HG02623 (cell line): ENCODE measurements around the gene CLDN11.

ENCODE experiments used
- ATAC-seq: cut with Tn5 transposase; IDR thresholded peaks from one replicate; pipeline ENCODE4 v1.9.1; 2021; ENCODE audit warnings: moderate library complexity; ENCODE audit not compliant: unreplicated experiment

CLDN11 gene

DNA sequence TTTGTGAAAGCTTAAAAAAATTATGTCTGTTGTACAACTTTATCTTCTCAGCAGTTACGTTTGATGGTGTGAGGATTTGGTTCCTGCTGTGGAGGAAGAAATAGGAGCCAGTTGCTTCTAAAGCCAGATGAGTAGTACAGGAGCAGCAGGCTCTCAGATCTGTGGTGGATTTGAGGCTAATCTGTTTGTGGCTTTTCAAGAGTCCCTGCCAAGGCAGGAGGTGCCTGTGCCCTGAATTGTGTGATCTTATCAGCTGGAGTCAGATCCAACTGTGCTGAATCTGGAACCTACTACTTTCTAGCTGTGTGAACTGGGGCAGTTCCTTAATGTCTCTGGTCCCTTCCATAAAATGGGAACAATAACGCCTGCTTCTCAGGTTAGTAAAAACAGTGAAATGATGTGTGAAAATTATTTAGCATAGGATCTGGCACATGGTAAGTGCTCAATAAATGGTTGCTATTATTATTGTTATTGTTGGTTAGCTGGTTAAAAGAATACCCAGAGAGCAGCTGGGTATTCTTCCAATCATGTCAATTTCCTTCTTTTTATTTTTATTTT, 7.7 kb downstream of the CLDN11 start:
- no peak for ATAC-seq

DNA sequence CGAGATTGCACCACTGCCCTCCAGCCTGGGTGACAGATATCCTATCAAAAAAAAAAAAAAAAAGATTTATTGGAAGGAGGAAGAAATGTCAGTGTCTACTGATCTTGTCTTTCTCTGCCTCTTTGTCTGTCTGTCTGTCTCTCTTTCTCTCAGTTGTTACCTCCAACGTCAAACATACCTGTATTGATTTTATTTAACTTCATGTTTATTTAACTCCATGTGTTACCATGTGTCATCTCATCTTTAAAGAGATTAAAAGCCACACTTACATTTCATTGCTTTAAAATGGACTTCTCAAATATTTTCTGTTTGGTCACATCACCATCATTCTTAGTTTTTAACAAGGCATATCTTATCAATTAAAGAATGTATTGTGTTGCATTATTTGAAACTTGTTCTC, 9.4 kb downstream of the CLDN11 start:
- no peak for ATAC-seq

DNA sequence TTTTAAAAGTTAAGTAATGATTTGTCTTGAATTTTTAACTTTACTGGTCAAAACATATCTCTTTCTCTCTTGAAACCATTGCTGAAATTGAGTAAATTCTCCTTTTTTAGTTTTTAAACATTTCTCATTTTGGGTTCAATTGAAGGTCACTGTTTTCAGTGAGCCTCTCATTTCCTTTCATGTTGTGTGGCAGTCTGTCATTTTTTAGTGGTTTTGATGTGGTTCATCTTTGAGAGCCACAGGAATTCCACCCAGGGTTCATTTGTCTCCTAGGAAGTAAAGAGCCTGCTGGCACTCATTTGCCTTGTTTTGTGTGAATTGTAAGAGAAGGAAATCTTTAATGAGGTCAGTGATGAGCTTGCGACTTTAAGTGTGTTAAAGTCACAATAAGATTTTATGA, 10.4 kb downstream of the CLDN11 start:
- no peak for ATAC-seq

DNA sequence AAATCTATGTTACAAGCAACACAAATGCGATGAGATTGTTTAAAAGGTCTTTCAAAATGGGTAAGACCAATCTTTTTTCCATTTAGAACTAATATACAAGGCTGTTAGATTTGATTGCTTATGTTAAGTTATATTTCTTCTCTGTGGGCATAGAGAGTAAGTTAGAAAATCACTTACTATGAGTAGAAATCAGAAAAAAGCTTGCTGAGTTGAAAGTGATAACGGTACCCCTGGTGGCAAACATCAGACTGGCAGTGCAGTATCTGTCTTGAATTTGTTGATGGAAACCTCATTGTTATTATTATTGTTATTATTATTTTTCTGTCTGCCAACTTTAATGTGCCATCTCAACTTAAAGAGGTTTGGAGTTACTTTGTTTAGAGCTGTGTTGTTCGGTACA, 12.4 kb downstream of the CLDN11 start:
- no peak for ATAC-seq

- ATAC-seq, result no peak
Measured at GRCh38 chr3:170432416-170432815, 13.7 kb downstream of the CLDN11 start.

GRCh38 chr3:170436697-170437096, 18.0 kb downstream of the CLDN11 start:
- no peak for ATAC-seq

DNA sequence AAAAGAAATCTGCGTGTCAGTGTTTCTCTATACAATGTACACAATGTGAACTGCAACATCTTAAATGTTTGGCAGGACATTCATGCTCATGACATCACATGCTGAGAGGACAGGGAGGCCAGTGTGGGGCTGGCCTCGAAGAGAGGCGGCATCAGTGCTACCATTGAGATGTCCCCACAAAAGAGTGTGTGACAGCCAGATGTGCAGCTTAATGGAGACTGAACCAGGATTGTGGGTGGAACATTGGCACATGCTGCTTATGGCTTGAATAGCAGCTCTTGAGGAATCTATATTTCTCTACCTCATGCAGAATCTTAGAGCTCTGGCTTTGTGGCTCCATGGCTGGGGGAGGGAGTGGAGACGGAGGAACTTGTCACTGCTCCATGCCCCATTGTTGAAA, 18.5 kb downstream of the CLDN11 start:
- no peak for ATAC-seq

DNA sequence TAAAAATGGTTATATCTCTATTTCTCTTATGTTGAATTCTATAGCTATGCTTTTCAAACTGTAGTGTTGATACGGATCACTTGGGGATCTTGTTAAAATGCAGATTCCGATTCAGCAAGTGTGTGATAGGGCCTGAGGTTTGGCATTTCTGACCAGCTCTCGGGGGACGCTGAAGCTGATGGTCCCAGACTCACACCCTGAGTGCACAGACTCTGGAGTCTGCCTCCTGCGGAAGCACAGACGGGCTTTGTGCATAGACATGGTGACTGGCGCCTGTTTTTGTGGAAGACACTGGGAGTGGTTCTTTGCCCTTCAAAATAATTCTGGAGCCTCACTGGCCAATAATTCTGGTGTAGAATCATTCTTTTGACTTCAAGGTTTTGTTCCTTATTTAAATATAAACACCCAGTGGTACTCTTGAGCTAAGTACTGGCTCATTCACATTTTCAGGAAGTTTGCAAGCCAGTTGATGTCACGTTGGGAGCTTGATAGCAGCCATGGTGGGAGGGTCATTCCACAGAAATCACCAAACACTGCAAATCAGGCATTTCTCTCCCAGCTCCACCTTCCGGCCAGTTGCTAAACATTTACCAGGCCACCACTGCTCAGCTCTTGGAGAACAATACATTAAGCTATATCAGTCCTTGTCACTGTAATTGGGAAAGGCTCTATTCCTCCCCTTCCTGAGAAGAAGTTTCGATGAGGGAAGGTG, 19.2 kb downstream of the CLDN11 start:
- ATAC-seq, result no peak

- ATAC-seq, result no peak
Measured at GRCh38 chr3:170438836-170439235, 20.2 kb downstream of the CLDN11 start.

- no peak for ATAC-seq
Measured at GRCh38 chr3:170440344-170440743, 21.7 kb downstream of the CLDN11 start.

GRCh38 chr3:170441412-170441811, 22.7 kb downstream of the CLDN11 start:
- no peak for ATAC-seq

GRCh38 chr3:170442947-170443346, 24.3 kb downstream of the CLDN11 start:
- no peak for ATAC-seq

- no peak for ATAC-seq
Measured at GRCh38 chr3:170443457-170443856, 24.8 kb downstream of the CLDN11 start.

DNA sequence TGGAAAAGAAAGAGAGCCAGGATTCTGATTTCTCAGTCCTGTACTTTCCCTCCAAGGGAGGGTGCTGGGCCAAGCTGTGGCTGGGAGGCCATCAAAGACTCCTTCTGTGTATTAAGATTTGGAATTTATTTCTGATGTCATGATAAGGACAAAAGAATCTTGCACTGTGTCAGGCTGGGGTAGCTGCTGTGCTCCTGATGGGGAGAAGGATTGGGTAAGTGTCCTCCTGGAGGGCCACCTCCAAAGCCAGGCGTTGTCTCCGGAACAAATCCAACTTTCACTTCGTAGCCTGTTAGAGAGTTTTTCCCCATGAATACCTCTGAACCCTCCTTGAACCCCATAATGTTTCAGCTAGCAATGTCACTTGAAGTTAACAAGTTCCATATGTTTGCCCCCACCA, 29.9 kb downstream of the CLDN11 start:
- ATAC-seq, result no peak

- ATAC-seq, result no peak
Measured at GRCh38 chr3:170450039-170450438, 31.4 kb downstream of the CLDN11 start.

GRCh38 chr3:170454509-170454908, 35.8 kb downstream of the CLDN11 start:
- no peak for ATAC-seq

GRCh38 chr3:170458285-170458684, 39.6 kb downstream of the CLDN11 start:
- ATAC-seq, result no peak

GRCh38 chr3:170463011-170463410, 44.3 kb downstream of the CLDN11 start:
- ATAC-seq, result no peak

- ATAC-seq, result no peak
Measured at GRCh38 chr3:170465955-170466354, 47.3 kb downstream of the CLDN11 start.

DNA sequence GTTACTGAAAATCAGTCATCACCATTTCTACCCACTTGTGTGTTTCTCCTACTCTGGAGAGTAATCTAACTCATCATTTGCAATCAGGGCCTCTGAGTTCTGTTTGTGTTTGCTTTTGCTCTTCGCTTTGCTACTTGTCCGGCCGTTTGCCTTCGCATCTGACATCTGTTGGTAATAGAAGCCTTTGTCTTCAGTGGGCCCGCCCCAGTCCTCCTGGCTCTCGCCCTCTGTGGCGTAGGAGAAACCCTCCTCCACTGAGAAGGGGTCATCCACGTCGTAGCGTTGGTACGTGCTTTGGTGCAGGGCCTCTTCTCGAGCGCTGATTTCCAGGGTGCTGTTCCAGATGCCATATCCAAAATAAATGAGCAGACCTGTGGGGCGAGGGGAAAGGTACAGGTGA, 48.3 kb downstream of the CLDN11 start:
- ATAC-seq, result no peak

DNA sequence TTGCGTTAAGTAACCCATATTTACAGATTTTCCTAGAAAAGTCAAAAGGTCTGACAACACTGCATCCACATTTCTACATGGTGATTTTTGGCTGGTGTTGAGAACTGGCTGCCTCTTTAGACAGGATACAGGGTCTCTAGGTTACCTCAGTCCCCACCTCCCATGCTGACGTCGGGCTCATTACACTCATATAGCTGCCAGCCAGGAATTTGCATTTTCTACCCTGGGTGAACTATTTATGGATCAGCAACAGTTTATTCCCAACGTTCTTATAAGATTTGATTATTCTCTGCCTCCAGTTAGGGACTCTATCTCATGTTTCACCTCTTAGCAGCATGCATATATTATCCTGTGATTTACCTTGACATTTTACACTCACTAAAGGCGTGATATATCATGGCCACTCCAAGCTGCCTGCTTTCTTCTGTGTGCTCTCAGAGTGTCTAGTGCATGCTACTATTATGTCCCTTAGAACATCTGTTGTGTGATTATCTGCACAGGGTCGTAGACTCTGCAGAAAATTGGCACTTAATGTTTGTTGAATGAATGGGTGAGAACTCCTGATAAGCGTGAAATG, 49.0 kb downstream of the CLDN11 start:
- ATAC-seq, result no peak

GRCh38 chr3:170469151-170470062, 50.7 kb downstream of the CLDN11 start:
- no peak for ATAC-seq
